Breast epithelium (tissue), 3 donors: Measurements from ENCODE around the gene PTPN7.

Experiments
- POLR2A ChIP-seq: fragments of 450-650 bp; IDR thresholded peaks from one replicate; pipeline ENCODE4 v1.6.1; 2016; ENCODE audit warnings: antibody characterized with exemption, mild to moderate bottlenecking, moderate library complexity
- POLR2AphosphoS5 ChIP-seq, 3 donors: sonication (generic); formaldehyde crosslinking; IDR thresholded peaks; one replicate each; pipeline ENCODE4 v1.6.1; 2017; ENCODE audit warnings: antibody characterized with exemption in 3 of 3
- TF ChIP-seq, protein P1 (sequence below), 3 donors: fragments of 450-650 bp; IDR thresholded peaks; one replicate each; pipeline ENCODE4 v1.5.1; 2016 to 2017; ENCODE audit warnings: antibody characterized with exemption in 3 of 3, mild to moderate bottlenecking in 3 of 3, moderate library complexity in 3 of 3

DNA sequence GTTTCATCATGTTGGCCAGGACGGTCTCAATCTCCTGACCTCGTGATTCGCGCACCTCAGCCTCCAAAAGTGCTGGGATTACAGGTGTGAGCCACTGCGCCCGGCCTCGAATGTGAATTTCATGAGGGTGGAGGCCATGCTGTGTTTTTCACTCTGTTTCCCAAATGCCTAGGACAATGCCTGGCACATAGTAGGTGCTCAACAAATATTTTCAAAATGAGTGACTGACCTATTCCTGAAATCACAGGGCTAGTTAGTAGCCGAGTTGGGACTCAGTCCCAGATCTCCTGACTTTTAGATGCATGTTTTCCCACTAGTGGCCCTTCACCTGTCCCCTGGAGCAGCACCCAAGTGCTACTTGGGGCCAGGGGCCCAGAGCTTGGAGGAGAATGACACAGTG, 44.1 kb downstream of the PTPN7 start:
- TF ChIP-seq, protein P1, sequence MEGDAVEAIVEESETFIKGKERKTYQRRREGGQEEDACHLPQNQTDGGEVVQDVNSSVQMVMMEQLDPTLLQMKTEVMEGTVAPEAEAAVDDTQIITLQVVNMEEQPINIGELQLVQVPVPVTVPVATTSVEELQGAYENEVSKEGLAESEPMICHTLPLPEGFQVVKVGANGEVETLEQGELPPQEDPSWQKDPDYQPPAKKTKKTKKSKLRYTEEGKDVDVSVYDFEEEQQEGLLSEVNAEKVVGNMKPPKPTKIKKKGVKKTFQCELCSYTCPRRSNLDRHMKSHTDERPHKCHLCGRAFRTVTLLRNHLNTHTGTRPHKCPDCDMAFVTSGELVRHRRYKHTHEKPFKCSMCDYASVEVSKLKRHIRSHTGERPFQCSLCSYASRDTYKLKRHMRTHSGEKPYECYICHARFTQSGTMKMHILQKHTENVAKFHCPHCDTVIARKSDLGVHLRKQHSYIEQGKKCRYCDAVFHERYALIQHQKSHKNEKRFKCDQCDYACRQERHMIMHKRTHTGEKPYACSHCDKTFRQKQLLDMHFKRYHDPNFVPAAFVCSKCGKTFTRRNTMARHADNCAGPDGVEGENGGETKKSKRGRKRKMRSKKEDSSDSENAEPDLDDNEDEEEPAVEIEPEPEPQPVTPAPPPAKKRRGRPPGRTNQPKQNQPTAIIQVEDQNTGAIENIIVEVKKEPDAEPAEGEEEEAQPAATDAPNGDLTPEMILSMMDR (IDR thresholded peaks at IDR 0.05): no peak
- TF ChIP-seq POLR2AphosphoS5 (IDR thresholded peaks at IDR 0.05) (no peak), POLR2A (no peak)
